DMS 273 (cell line): ENCODE measurements around the gene AGPS.

ENCODE experiments used
- DNase-seq: peaks from one replicate; lab custom pipeline; 2025; ENCODE audit not compliant: unreplicated experiment; lab: John Stamatoyannopoulos, UW

The AGPS gene

GRCh38 chr2:177582000-177582399 is 189.4 kb downstream of the AGPS start:
- DNase-seq = no peak

- no peak for DNase-seq
These were observed 191.6 kb downstream of the AGPS start for GRCh38 chr2:177584030-177584692.

GRCh38 chr2:177585234-177585863 is 192.8 kb downstream of the AGPS start:
- peak; percentile 81 for DNase-seq

- DNase-seq = peak; percentile 38
These were observed 193.6 kb downstream of the AGPS start for GRCh38 chr2:177586154-177586553.

GRCh38 chr2:177587371-177587770 is 194.8 kb downstream of the AGPS start:
- DNase-seq = no peak

GRCh38 chr2:177588671-177589070 is 196.1 kb downstream of the AGPS start:
- peak; percentile 49 for DNase-seq

- no peak for DNase-seq
These were observed 196.6 kb downstream of the AGPS start for GRCh38 chr2:177589186-177589585.

GRCh38 chr2:177592397-177592796 is 199.8 kb downstream of the AGPS start:
- no peak for DNase-seq

GRCh38 chr2:177592945-177593344 is 200.4 kb downstream of the AGPS start:
- DNase-seq = no peak

GRCh38 chr2:177593402-177593801 is 200.8 kb downstream of the AGPS start:
- no peak for DNase-seq
